Immature natural killer cell (primary cell): Measurements from ENCODE around the gene SH2B3. TPM values are rescaled to one million over a fixed set of nuclear protein-coding genes. Genes with fewer than 3 reads are reported as not detected.
A peak's percentile ranks its signal among the peaks of the same experiment; 100 is the strongest.
"Not testable (repeated sequence)": the region's sequence is repeated elsewhere in the genome, so short reads cannot be mapped to it uniquely, and the experiment has no call there.

Experiments used
- DNase-seq, 3 donors: peaks; one replicate each; pipeline ENCODE4 v3.0.0; 2022; ENCODE audit warnings: mixed read lengths in 1 of 3
- H3K27ac Mint-ChIP-seq, 6 donors: one replicate each; pipeline ENCODE4 v1.8.0; 2020; ENCODE audit warnings: mixed read lengths in 6 of 6, mild to moderate bottlenecking in 5 of 6, inconsistent platforms in 4 of 6, moderate library complexity in 3 of 6
- H3K27me3 Mint-ChIP-seq, 3 donors: one replicate each; pipeline ENCODE4 v1.8.0; 2020 to 2021; ENCODE audit warnings: low read depth in 3 of 3, mild to moderate bottlenecking in 3 of 3, mixed read lengths in 3 of 3, moderate library complexity in 3 of 3, inconsistent platforms in 1 of 3
- H3K36me3 Mint-ChIP-seq, 3 donors: one replicate each; pipeline ENCODE4 v1.8.0; 2020; ENCODE audit warnings: mixed read lengths in 3 of 3, inconsistent platforms in 2 of 3, mild to moderate bottlenecking in 2 of 3
- H3K4me1 Mint-ChIP-seq, 2 donors: one replicate each; pipeline ENCODE4 v1.8.0; 2020; ENCODE audit warnings: inconsistent platforms in 2 of 2, mild to moderate bottlenecking in 2 of 2, mixed read lengths in 2 of 2, moderate library complexity in 1 of 2
- H3K4me3 Mint-ChIP-seq, 5 donors: one replicate each; pipeline ENCODE4 v1.8.0; 2020; ENCODE audit warnings: mild to moderate bottlenecking in 5 of 5, mixed read lengths in 5 of 5, inconsistent platforms in 3 of 5, moderate library complexity in 3 of 5
- H3K9me3 Mint-ChIP-seq, 6 donors: one replicate each; pipeline ENCODE4 v1.8.0; 2020; ENCODE audit warnings: mild to moderate bottlenecking in 6 of 6, mixed read lengths in 6 of 6, inconsistent platforms in 4 of 6, moderate library complexity in 3 of 6
- polyA plus RNA-seq, 3 donors: library from polyadenylated mRNA; unstranded; fragments of 300-500 nt; fragmentation: Illumina TruSeq; gene quantifications; one replicate each; pipeline ENCODE4 v1.2.3, GENCODE V29; 2021

The SH2B3 gene
- polyA plus RNA-seq, 3 donors from 2014 or later = 0.08 to 13.5 (median 5.3) TPM

- Mint-ChIP-seq H3K4me1 (peaks cover 12 to 14% of the 10 kb centered on the region in 2 donors), H3K36me3 (peaks cover 0 to 10% (median 10%) of the 10 kb centered on the region in 3 donors)
- H3K9me3 Mint-ChIP-seq, H3K27ac Mint-ChIP-seq, H3K27me3 Mint-ChIP-seq, DNase-seq, H3K4me3 Mint-ChIP-seq: not testable (repeated sequence)
These were observed 54.4 kb downstream of the SH2B3 start for GRCh38 chr12:111460111-111460510.

- H3K4me1 Mint-ChIP-seq = no peaks in the 10 kb centered on the region
- no peaks in the 10 kb centered on the region for H3K27me3 Mint-ChIP-seq
- H3K27ac Mint-ChIP-seq = no peak overlapping the region
- no peak overlapping the region for H3K4me3 Mint-ChIP-seq
- H3K9me3 Mint-ChIP-seq = no peaks in the 10 kb centered on the region
- no peak for DNase-seq
- no peaks in the 10 kb centered on the region for H3K36me3 Mint-ChIP-seq
These were observed 56.6 kb downstream of the SH2B3 start for GRCh38 chr12:111462210-111462769.

GRCh38 chr12:111467092-111467856 is 61.6 kb downstream of the SH2B3 start:
- H3K27ac Mint-ChIP-seq = peak overlapping the region in 1 of 6 donors; percentile 53
- H3K9me3 Mint-ChIP-seq = no peaks in the 10 kb centered on the region
- no peaks in the 10 kb centered on the region for H3K4me1 Mint-ChIP-seq
- peaks cover 0 to 20% (median 4%) of the 10 kb centered on the region in 3 donors for H3K36me3 Mint-ChIP-seq
- DNase-seq = no peak
- no peak overlapping the region for H3K4me3 Mint-ChIP-seq
- no peaks in the 10 kb centered on the region for H3K27me3 Mint-ChIP-seq

GRCh38 chr12:111467857-111468241 is 62.1 kb downstream of the SH2B3 start:
- H3K27ac Mint-ChIP-seq = peak overlapping the region in 1 of 6 donors; percentile 53
- H3K27me3 Mint-ChIP-seq = no peaks in the 10 kb centered on the region

GRCh38 chr12:111469401-111469800 is 63.7 kb downstream of the SH2B3 start:
- Mint-ChIP-seq H3K9me3 (no peaks in the 10 kb centered on the region), H3K27ac (no peak overlapping the region), H3K27me3 (no peaks in the 10 kb centered on the region), H3K4me1 (no peaks in the 10 kb centered on the region), H3K36me3 (peaks cover 4 to 29% (median 12%) of the 10 kb centered on the region in 3 donors), H3K4me3 (no peak overlapping the region)
- no peak for DNase-seq

More at GRCh38 chr12:111467857-111468241, 62.1 kb downstream of the SH2B3 start:
- Mint-ChIP-seq H3K36me3 (peaks cover 0 to 20% (median 4%) of the 10 kb centered on the region in 3 donors), H3K9me3 (no peaks in the 10 kb centered on the region), H3K4me3 (no peak overlapping the region), H3K4me1 (no peaks in the 10 kb centered on the region)
- DNase-seq = no peak

- no peaks in the 10 kb centered on the region for H3K27me3 Mint-ChIP-seq
- H3K4me3 Mint-ChIP-seq = no peak overlapping the region
- H3K4me1 Mint-ChIP-seq = no peaks in the 10 kb centered on the region
- H3K9me3 Mint-ChIP-seq = no peaks in the 10 kb centered on the region
- peaks cover 4 to 30% (median 20%) of the 10 kb centered on the region in 3 donors for H3K36me3 Mint-ChIP-seq
- no peak for DNase-seq
- no peak overlapping the region for H3K27ac Mint-ChIP-seq
These were observed 65.5 kb downstream of the SH2B3 start for GRCh38 chr12:111471236-111471635.

GRCh38 chr12:111482462-111482861 is 76.7 kb downstream of the SH2B3 start:
- Mint-ChIP-seq H3K9me3 (no peaks in the 10 kb centered on the region), H3K4me3 (no peak overlapping the region), H3K36me3 (peaks cover 9 to 25% (median 19%) of the 10 kb centered on the region in 3 donors), H3K27me3 (no peaks in the 10 kb centered on the region), H3K4me1 (no peaks in the 10 kb centered on the region), H3K27ac (no peak overlapping the region)
- DNase-seq = peak in 1 of 3 donors; percentile 6

GRCh38 chr12:111488271-111488670 is 82.5 kb downstream of the SH2B3 start:
- Mint-ChIP-seq H3K4me1 (no peaks in the 10 kb centered on the region), H3K9me3 (no peaks in the 10 kb centered on the region), H3K4me3 (no peak overlapping the region), H3K27me3 (peaks cover 0 to 2% (median 0%) of the 10 kb centered on the region in 3 donors), H3K27ac (peak overlapping the region in 1 of 6 donors; percentile 84), H3K36me3 (peaks cover 17 to 37% (median 27%) of the 10 kb centered on the region in 3 donors)
- no peak for DNase-seq

- Mint-ChIP-seq H3K9me3 (no peaks in the 10 kb centered on the region), H3K4me3 (no peak overlapping the region), H3K4me1 (no peaks in the 10 kb centered on the region), H3K27me3 (peaks cover 0 to 2% (median 0%) of the 10 kb centered on the region in 3 donors), H3K27ac (no peak overlapping the region), H3K36me3 (peaks cover 17 to 37% (median 27%) of the 10 kb centered on the region in 3 donors)
- DNase-seq = no peak
These were observed 83.1 kb downstream of the SH2B3 start for GRCh38 chr12:111488798-111489197.

GRCh38 chr12:111492979-111493378 is 87.3 kb downstream of the SH2B3 start:
- not testable (repeated sequence) for H3K27me3 Mint-ChIP-seq, H3K4me1 Mint-ChIP-seq
- peaks cover 16 to 33% (median 28%) of the 10 kb centered on the region in 3 donors for H3K36me3 Mint-ChIP-seq

GRCh38 chr12:111494676-111495075 is 89.0 kb downstream of the SH2B3 start:
- H3K36me3 Mint-ChIP-seq = peaks cover 13 to 32% (median 29%) of the 10 kb centered on the region in 3 donors
- H3K27ac Mint-ChIP-seq = no peak overlapping the region
- H3K4me1 Mint-ChIP-seq = no peaks in the 10 kb centered on the region
- DNase-seq = no peak
- H3K9me3 Mint-ChIP-seq = no peaks in the 10 kb centered on the region
- H3K27me3 Mint-ChIP-seq = peaks cover 0 to 2% (median 0%) of the 10 kb centered on the region in 3 donors
- no peak overlapping the region for H3K4me3 Mint-ChIP-seq

More at GRCh38 chr12:111492979-111493378, 87.3 kb downstream of the SH2B3 start:
- H3K9me3 Mint-ChIP-seq, DNase-seq, H3K4me3 Mint-ChIP-seq: not testable (repeated sequence)
- peak overlapping the region in 1 of 6 donors; percentile 12 for H3K27ac Mint-ChIP-seq

Other genes with a start within 250 kb of the SH2B3 start
- gene PHETA1, start 36.8 kb upstream of the SH2B3 start, polyA plus RNA-seq = 1 to 10 TPM; 2.0 to 5.5 (median 2.1) TPM
- gene ATXN2, start 193.4 kb downstream of the SH2B3 start, polyA plus RNA-seq = 10 to 100 TPM in 2 of 3 donors, 1 to 10 TPM in 1; 7.1 to 31.3 (median 12.3) TPM